Measurements from ENCODE around the gene PIEZO1. TPM values are rescaled to one million over a fixed set of nuclear protein-coding genes. Genes with fewer than 3 reads are reported as not detected.

The PIEZO1 gene
- polyA plus RNA-seq, 1 of the 3 experiments (the other 2 are of a cell fraction) = 184 TPM

- ChIA-PET POLR2A (no interaction called here), CTCF (interaction anchor here (1.0 kb wide), 2 partner anchors 35 to 465 kb away, joined by 3 read pairs; no protein-coding TSS in a partner anchor)
- H3K79me2 ChIP-seq (ENCODE audit: insufficient read depth) = peaks cover 47% of the 10 kb centered on the region
- no peaks in the 10 kb centered on the region for H3K27me3 ChIP-seq (ENCODE audit: insufficient read depth)
- no peak overlapping the region for H3K4me3 ChIP-seq (ENCODE audit: low read depth in 2 of 2, low read length in 1 of 2)
- no peak overlapping the region for H2AFZ ChIP-seq (ENCODE audit: low read depth)
- peaks cover 13 to 16% of the 10 kb centered on the region in 2 experiments; a peak in 3 of 4 replicates for H3K4me1 ChIP-seq (ENCODE audit: control insufficient read depth in 1 of 2, insufficient read depth in 2 of 2, low read depth in 1 of 2, low read length in 1 of 2)
- TF ChIP-seq, protein P1, sequence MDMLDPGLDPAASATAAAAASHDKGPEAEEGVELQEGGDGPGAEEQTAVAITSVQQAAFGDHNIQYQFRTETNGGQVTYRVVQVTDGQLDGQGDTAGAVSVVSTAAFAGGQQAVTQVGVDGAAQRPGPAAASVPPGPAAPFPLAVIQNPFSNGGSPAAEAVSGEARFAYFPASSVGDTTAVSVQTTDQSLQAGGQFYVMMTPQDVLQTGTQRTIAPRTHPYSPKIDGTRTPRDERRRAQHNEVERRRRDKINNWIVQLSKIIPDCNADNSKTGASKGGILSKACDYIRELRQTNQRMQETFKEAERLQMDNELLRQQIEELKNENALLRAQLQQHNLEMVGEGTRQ (IDR thresholded peaks at IDR 0.05; ENCODE audit: borderline replicate concordance, low read depth, low read length) = no peak
- TF ChIP-seq CHD2 (IDR thresholded peaks at IDR 0.05; ENCODE audit: low read length, partially characterized antibody) = no peak
- TF ChIP-seq GATA2 (CRISPR knock-in tag; IDR thresholded peaks at IDR 0.05) = no peak
- no peak for TF ChIP-seq ELF1 (IDR thresholded peaks at IDR 0.05)
- TF ChIP-seq TAF1 (IDR thresholded peaks at IDR 0.05; ENCODE audit: borderline replicate concordance, low read depth, low read length) = no peak
- no peak for TF ChIP-seq TCF12 (IDR thresholded peaks at IDR 0.05)
- TF ChIP-seq SMC3 (IDR thresholded peaks at IDR 0.05; ENCODE audit: low read depth, low read length) = no peak
- TF ChIP-seq, protein P2, sequence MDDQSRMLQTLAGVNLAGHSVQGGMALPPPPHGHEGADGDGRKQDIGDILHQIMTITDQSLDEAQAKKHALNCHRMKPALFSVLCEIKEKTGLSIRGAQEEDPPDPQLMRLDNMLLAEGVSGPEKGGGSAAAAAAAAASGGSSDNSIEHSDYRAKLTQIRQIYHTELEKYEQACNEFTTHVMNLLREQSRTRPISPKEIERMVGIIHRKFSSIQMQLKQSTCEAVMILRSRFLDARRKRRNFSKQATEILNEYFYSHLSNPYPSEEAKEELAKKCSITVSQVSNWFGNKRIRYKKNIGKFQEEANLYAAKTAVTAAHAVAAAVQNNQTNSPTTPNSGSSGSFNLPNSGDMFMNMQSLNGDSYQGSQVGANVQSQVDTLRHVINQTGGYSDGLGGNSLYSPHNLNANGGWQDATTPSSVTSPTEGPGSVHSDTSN (IDR thresholded peaks at IDR 0.05) = no peak
- TF ChIP-seq NRF1 (IDR thresholded peaks at IDR 0.05; ENCODE audit: low read depth, low read length) = no peak
- TF ChIP-seq MXI1 (IDR thresholded peaks at IDR 0.05; ENCODE audit: low read depth, low read length) = no peak
- no peak for TF ChIP-seq SIN3A (IDR thresholded peaks at IDR 0.05; ENCODE audit: borderline replicate concordance, low read depth, low read length)
- WGBS (ENCODE audit: low lambda C conversion rate) = 88% methylated on average over 31 of the region's 31 CpGs
- 0 out of 2 replicates have a peak, but pooled peaks cover 6% of the 10 kb centered on the region for H4K20me1 ChIP-seq (ENCODE audit: insufficient read depth)
- H3K9ac ChIP-seq = no peak overlapping the region
- H3K27ac ChIP-seq (ENCODE audit: low read depth in 2 of 2, low read length in 1 of 2) = no peak overlapping the region
- H3F3A ChIP-seq (replicated peaks; ENCODE audit: insufficient read depth) = peaks cover 8% of the 10 kb centered on the region
- no peak overlapping the region for H3K4me2 ChIP-seq
- no peaks in the 10 kb centered on the region for H3K9me3 ChIP-seq
- no peaks in the 10 kb centered on the region for H3K9me2 ChIP-seq
- no peak for DNase-seq
- peaks cover 0 to 12% of the 10 kb centered on the region in 2 experiments for H3K36me3 ChIP-seq (replicated peaks in 1 of 2; ENCODE audit: control insufficient read depth in 1 of 2, insufficient read depth in 2 of 2, low read length in 1 of 2)
Measured at GRCh38 chr16:88702371-88703210, 82.4 kb downstream of the PIEZO1 start.

GRCh38 chr16:88701581-88702370, 83.2 kb downstream of the PIEZO1 start:
- ChIA-PET CTCF (interaction anchor here (0.7 to 1.3 kb wide), 3 partner anchors 17 to 466 kb away, joined by 3 read pairs; no protein-coding TSS in a partner anchor), POLR2A (no interaction called here)
- Histone ChIP-seq H3F3A (replicated peaks; ENCODE audit: insufficient read depth) (peaks cover 3% of the 10 kb centered on the region), H3K9me3 (no peaks in the 10 kb centered on the region), H3K36me3 (replicated peaks in 1 of 2; ENCODE audit: control insufficient read depth in 1 of 2, insufficient read depth in 2 of 2, low read length in 1 of 2) (peaks cover 0 to 20% of the 10 kb centered on the region in 2 experiments), H3K4me1 (ENCODE audit: control insufficient read depth in 1 of 2, insufficient read depth in 2 of 2, low read depth in 1 of 2, low read length in 1 of 2) (peaks cover 9 to 13% of the 10 kb centered on the region in 2 experiments; a peak in 3 of 4 replicates), H3K79me2 (ENCODE audit: insufficient read depth) (peaks cover 39% of the 10 kb centered on the region), H4K20me1 (ENCODE audit: insufficient read depth) (0 out of 2 replicates have a peak, but pooled peaks cover 6% of the 10 kb centered on the region), H3K4me3 (ENCODE audit: low read depth in 2 of 2, low read length in 1 of 2) (no peak overlapping the region), H3K27me3 (ENCODE audit: insufficient read depth) (no peaks in the 10 kb centered on the region), H3K9ac (no peak overlapping the region), H2AFZ (ENCODE audit: low read depth) (no peak overlapping the region), H3K4me2 (peak overlapping the region; percentile 76; the same call in 1 of the 2 replicates), H3K27ac (ENCODE audit: low read depth in 2 of 2, low read length in 1 of 2) (peak overlapping the region in 1 of 2 experiments; percentile 44; a peak in 2 of 4 replicates), H3K9me2 (no peaks in the 10 kb centered on the region)
- TF ChIP-seq SIN3A (IDR thresholded peaks at IDR 0.05; ENCODE audit: borderline replicate concordance, low read depth, low read length) (no peak), ELF1 (IDR thresholded peaks at IDR 0.05) (no peak), FOXM1 (IDR thresholded peaks at IDR 0.05; ENCODE audit: low read depth) (no peak), RXRA (IDR thresholded peaks at IDR 0.05; ENCODE audit: borderline replicate concordance, low read depth) (no peak), FOSL2 (IDR thresholded peaks at IDR 0.05; ENCODE audit: borderline replicate concordance, low read depth) (no peak), RAD21 (IDR thresholded peaks at IDR 0.05; ENCODE audit: low read length) (no peak), GABPA (IDR thresholded peaks at IDR 0.05; ENCODE audit: low read depth) (no peak), MEF2A (IDR thresholded peaks at IDR 0.05; ENCODE audit: borderline replicate concordance, low read depth) (no peak), JUND (IDR thresholded peaks at IDR 0.05) (no peak), CHD2 (IDR thresholded peaks at IDR 0.05; ENCODE audit: low read length, partially characterized antibody) (no peak), MAX (IDR thresholded peaks at IDR 0.05; ENCODE audit: low read depth) (no peak), TCF12 (IDR thresholded peaks at IDR 0.05) (no peak), GATA2 (CRISPR knock-in tag; IDR thresholded peaks at IDR 0.05) (no peak)
- TF ChIP-seq, protein P1 (IDR thresholded peaks at IDR 0.05; ENCODE audit: borderline replicate concordance, low read depth, low read length) = no peak
- TF ChIP-seq, protein P2 (IDR thresholded peaks at IDR 0.05) = no peak
- WGBS (ENCODE audit: low lambda C conversion rate) = 84% methylated on average over 4 of the region's 30 CpGs
- DNase-seq = no peak

Measured in SK-N-SH (cell line).